Urinary bladder (tissue), 4 donors: ENCODE measurements around the gene CRTC1. TPM values are rescaled to one million over a fixed set of nuclear protein-coding genes. Genes with fewer than 3 reads are reported as not detected.

Experiments used
- DNase-seq: peaks from one replicate; pipeline ENCODE4 v3.0.0-alpha.2; 2015; ENCODE audit errors: extremely low spot score
- H3K27ac ChIP-seq: one replicate; pipeline ENCODE4 v1.5.1; 2013; ENCODE audit warnings: low read depth, mild to moderate bottlenecking, moderate library complexity
- H3K36me3 ChIP-seq: one replicate; pipeline ENCODE4 v1.6.1; 2013; ENCODE audit warnings: mild to moderate bottlenecking, moderate library complexity; ENCODE audit not compliant: insufficient read depth
- H3K4me1 ChIP-seq: one replicate; pipeline ENCODE4 v1.6.1; 2013; ENCODE audit warnings: mild to moderate bottlenecking, moderate library complexity; ENCODE audit not compliant: insufficient read depth
- H3K4me3 ChIP-seq: one replicate; pipeline ENCODE4 v1.5.1; 2013; ENCODE audit warnings: low read depth, low read length
- WGBS: extraction: QIAGEN DNeasy Blood & Tissue Kit; methylation state at CpG from one replicate; pipeline ENCODE4 v1.1.7; 2013; 5-methylcytosine and 5-hydroxymethylcytosine counted together
- polyA plus RNA-seq: library from polyadenylated mRNA; stranded (reverse); fragments of 200-250 nt; gene quantifications from one replicate; pipeline ENCODE4 v1.2.3, GENCODE V29; 2013
- total RNA-seq: library from RNA; depleted of rRNA; stranded (reverse); fragments of >200 nt; gene quantifications from one replicate; pipeline ENCODE4 v1.2.3, GENCODE V29; 2014
- donor health status: healthy with polysubstance abuse.
- donor health status: healthy.

CRTC1 gene
- total and polyA plus RNA-seq, 2 donors, result 4.8 to 13.6 TPM

GRCh38 chr19:18756896-18757295, 73.4 kb downstream of the CRTC1 start:
- Histone ChIP-seq H3K4me3 (no peak overlapping the region), H3K27ac (no peak overlapping the region), H3K4me1 (no peaks in the 10 kb centered on the region), H3K36me3 (no peaks in the 10 kb centered on the region)
- no peak for DNase-seq
- 88% methylated on average over 16 of the region's 16 CpGs for WGBS

GRCh38 chr19:18759304-18759994, 76.0 kb downstream of the CRTC1 start:
- Histone ChIP-seq H3K4me1 (no peaks in the 10 kb centered on the region), H3K4me3 (no peak overlapping the region), H3K36me3 (no peaks in the 10 kb centered on the region), H3K27ac (no peak overlapping the region)
- DNase-seq, result no peak
- WGBS, result 87% methylated on average over 19 of the region's 19 CpGs

- no peaks in the 10 kb centered on the region for H3K4me1 ChIP-seq
- H3K4me3 ChIP-seq, result no peak overlapping the region
- WGBS, result 87% methylated on average over 22 of the region's 22 CpGs
- DNase-seq, result no peak
- no peak overlapping the region for H3K27ac ChIP-seq
- H3K36me3 ChIP-seq, result no peaks in the 10 kb centered on the region
Measured at GRCh38 chr19:18759995-18760426, 76.5 kb downstream of the CRTC1 start.

DNA sequence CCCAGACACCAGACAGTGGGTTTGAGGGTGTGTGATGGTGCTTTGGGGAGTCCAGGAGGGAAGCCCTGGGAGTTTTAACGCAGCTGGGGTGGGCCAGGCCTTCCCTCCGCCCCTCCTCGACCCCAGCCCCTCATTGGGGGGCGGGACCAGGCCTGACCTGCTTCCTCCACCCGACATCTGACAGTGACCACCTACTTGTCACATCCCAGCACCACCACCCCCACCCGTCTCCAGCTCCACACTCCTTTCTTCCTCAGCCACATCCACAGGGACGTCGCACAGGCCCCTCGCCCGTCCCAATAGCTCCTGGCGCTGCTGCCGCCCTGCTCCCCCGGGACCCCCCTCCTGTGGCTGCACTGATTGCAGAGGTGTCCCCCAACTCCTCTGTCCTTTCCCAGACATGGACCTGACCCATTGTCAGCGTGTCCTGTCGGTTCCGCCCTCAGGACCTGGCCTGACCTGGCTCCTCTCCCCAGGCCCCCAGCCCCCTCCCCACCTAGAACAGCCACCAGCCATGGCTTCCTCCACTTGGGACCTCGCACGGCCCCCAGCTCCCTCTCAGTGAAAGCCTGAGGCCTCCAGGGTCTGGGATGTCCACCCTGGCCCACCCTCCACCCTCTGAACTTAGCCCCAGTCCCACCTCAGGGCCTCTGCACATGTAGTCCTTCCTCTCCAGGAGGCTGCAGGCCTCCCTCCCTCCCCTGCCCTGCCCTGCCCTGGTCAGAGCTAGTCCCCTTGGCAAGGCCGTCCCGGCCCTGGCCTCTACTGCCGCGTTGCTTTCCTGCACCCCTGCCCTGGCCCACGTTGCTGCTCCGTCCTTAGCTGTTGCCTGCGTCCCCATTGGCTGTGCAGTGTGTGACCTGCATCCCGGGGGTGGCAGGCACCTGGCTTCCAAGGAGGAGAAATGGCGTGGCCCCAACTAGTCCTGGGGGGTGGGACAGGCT, 77.2 kb downstream of the CRTC1 start:
- no peaks in the 10 kb centered on the region for H3K36me3 ChIP-seq
- no peaks in the 10 kb centered on the region for H3K4me1 ChIP-seq
- WGBS, result 90% methylated on average over 27 of the region's 27 CpGs
- H3K27ac ChIP-seq, result no peak overlapping the region
- no peak for DNase-seq
- H3K4me3 ChIP-seq, result no peak overlapping the region

- WGBS, result 89% methylated on average over 16 of the region's 16 CpGs
- Histone ChIP-seq H3K4me3 (no peak overlapping the region), H3K27ac (no peak overlapping the region), H3K4me1 (no peaks in the 10 kb centered on the region), H3K36me3 (no peaks in the 10 kb centered on the region)
- DNase-seq, result no peak
Measured at GRCh38 chr19:18761531-18762110, 78.1 kb downstream of the CRTC1 start.

DNA sequence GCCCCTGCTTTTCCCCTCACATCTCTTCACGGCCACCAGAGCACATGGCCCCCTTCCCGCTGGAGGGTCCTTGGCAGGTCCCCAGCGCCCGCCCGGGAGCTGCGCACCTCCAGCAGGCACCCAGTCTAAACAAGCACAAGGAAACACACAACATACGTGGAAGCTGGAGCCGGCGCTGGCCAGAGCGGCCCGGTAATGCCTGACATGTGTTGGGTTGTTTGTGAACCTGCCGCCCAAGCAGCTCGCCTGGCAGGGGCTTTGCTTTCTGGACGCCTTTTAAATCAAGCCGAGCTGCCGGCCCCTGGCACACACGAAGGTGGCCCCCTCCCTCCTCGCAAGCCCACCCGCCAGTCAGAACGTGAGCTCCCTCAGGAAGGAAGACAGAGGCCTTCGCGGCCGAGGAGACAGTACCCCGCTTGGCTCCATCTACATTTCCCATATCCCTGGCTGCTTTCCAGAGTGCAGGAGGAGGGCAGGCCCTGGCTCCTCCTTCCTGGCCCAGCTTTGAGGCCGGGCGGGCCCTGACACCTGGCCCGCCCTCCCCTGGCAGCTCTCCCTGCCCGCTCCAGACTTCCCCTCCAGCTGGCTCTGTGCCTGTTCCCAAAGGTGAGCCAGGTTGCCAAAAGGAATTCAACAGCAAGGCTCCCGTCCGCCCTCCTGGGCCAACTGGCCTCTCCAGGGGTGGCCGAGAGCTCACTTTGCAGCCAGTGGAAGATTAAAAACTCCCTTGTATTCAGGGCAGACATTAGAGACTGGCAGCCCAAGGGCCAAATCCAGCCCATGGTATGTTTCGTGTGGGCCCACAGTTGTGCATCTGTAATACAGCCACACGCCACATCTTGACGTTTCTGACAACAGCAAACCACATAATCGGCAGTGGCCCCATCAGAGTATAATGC, 78.9 kb downstream of the CRTC1 start:
- no peak for DNase-seq
- Histone ChIP-seq H3K36me3 (no peaks in the 10 kb centered on the region), H3K4me1 (no peaks in the 10 kb centered on the region), H3K27ac (no peak overlapping the region), H3K4me3 (no peak overlapping the region)
- 25% methylated on average over 34 of the region's 35 CpGs for WGBS

DNA sequence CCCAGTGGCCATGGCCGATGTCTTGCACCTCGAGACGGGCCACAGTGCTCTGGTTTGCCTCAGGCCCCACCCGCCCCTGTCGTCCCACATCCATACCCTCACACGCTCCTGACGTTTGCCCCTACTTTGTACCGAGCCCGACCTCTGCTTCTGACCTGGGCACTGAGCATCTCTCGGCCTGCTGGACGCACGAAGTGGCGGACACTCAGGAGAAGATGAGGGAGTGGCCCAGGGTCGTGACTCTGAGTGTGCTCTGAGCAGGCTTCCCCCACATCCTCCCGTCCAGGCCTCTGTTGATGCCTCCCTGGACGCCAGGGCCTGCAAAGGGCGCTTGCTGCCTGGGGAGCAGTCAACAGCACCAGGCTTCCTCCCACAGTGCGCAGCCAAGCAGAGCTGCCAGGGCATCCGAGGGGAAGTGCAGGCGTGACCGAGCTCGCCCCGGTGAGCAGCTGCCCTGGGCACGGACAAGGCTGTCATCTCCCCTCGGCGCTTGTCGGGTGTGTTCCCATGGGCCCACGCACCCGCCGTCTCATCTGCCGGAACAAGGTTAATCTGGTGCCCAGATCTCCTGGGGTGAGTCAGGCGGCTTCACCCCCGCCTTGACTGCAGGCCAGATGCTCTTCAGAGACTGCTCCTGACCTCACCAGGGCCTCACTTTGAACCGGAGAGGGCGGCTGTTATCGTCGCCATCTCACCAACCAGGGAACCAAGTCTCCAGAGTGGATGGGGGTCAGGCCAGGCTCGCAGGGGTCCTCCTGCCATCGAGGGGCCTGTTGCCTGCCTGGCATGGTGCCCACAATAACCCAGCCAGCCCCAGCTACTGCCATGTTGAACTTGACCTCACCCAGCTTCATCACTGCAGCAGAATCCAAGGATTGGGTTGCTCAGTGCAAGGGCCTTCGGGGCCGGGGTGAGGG, 80.5 kb downstream of the CRTC1 start:
- H3K4me3 ChIP-seq, result no peak overlapping the region
- WGBS, result 83% methylated on average over 41 of the region's 41 CpGs
- no peaks in the 10 kb centered on the region for H3K36me3 ChIP-seq
- no peaks in the 10 kb centered on the region for H3K4me1 ChIP-seq
- DNase-seq, result no peak
- no peak overlapping the region for H3K27ac ChIP-seq

- H3K4me3 ChIP-seq, result no peak overlapping the region
- no peaks in the 10 kb centered on the region for H3K4me1 ChIP-seq
- H3K36me3 ChIP-seq, result no peaks in the 10 kb centered on the region
- no peak for DNase-seq
- no peak overlapping the region for H3K27ac ChIP-seq
- WGBS, result 79% methylated on average over 4 of the region's 4 CpGs
Measured at GRCh38 chr19:18764591-18765051, 81.1 kb downstream of the CRTC1 start.

DNA sequence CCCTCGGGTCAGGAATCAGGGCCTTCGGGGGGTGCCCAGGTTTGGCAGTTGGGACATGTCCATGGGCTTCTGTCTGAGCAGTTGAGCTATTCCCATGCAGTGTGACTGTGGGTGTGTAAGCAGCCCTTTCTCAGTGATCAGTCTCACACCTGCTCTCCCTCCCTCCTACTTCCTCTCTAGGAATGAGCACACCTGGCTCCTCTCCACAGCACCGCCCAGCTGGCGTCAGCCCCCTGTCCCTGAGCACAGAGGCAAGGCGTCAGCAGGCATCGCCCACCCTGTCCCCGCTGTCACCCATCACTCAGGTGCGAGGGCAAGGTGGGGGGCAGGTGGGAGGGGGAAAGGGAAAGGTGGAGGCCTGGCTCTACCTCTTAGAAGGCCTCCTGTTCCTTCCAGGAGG, 81.7 kb downstream of the CRTC1 start:
- no peak overlapping the region for H3K4me3 ChIP-seq
- no peaks in the 10 kb centered on the region for H3K36me3 ChIP-seq
- H3K27ac ChIP-seq, result no peak overlapping the region
- no peaks in the 10 kb centered on the region for H3K4me1 ChIP-seq
- 93% methylated on average over 8 of the region's 8 CpGs for WGBS
- DNase-seq, result no peak

- Histone ChIP-seq H3K36me3 (no peaks in the 10 kb centered on the region), H3K4me3 (no peak overlapping the region), H3K27ac (no peak overlapping the region), H3K4me1 (no peaks in the 10 kb centered on the region)
- 60% methylated on average over 30 of the region's 30 CpGs for WGBS
- DNase-seq, result no peak
Measured at GRCh38 chr19:18768046-18768771, 84.7 kb downstream of the CRTC1 start.

DNA sequence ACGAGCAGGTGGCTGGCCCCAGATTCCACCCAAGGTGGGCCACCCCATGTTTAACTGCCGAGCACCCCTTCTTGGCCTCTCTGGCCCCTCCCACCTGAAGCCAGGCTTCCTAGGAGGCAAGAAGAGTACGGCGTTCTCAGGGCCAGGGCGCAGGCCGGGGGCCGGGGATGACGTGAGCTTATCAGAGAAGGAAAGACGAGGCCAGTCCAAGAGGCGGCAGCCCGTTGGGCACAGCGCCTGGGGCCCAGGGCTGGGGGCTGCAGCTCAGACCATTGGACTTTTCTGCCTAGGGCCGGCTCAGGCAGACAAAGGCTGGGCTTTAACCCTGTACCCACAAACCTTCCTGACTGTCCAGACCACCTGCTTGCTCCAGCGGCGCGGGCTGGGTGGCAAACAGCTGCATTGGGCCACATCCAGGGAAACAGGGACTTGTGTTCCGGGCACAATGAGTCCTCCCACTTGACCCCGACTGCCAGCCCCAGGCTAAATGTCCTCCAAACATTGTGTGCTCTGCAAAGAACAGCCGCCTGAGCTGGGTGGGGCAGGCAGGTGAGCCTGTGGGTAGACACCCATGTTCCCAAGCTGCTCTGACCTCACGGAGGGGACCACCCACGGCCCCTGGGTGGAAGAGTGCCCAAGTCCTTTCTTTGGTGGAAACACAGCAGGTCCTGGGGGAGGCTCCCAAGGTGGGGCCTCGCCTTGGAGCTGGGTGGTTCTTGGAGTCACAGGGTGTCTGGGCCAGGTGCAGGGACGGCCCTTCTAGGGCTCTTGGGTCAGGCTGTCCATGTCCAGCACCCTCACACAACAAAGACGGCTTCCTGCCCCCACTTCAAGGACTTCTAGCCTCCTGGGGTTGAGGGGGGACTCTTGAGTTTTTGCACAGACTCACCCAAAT, 85.8 kb downstream of the CRTC1 start:
- no peak for DNase-seq
- WGBS, result 92% methylated on average over 24 of the region's 24 CpGs
- H3K4me1 ChIP-seq, result no peaks in the 10 kb centered on the region
- no peaks in the 10 kb centered on the region for H3K36me3 ChIP-seq
- H3K4me3 ChIP-seq, result no peak overlapping the region
- H3K27ac ChIP-seq, result no peak overlapping the region
